ENCODE measurements around the gene ABCA13. TPM values are rescaled to one million over a fixed set of nuclear protein-coding genes. Genes with fewer than 3 reads are reported as not detected.

The ABCA13 gene
- total RNA-seq, 1 donor from 2014 or later: 0.35 TPM

GRCh38 chr7:48419401-48419800 lies 248.1 kb downstream of the ABCA13 start:
- H3K4me1 ChIP-seq: no peaks in the 10 kb centered on the region
- no peak overlapping the region for H3K27ac ChIP-seq
- no peak for TF ChIP-seq CTCF (IDR thresholded peaks at IDR 0.05)
- no peak overlapping the region for H3K4me3 ChIP-seq
- ATAC-seq: no peak
- intact Hi-C loops (cut with DNase I): no loop called here
- no peaks in the 10 kb centered on the region for H3K9me3 ChIP-seq
- H3K36me3 ChIP-seq: no peaks in the 10 kb centered on the region
- DNase-seq: no peak
- H3K27me3 ChIP-seq: no peaks in the 10 kb centered on the region

GRCh38 chr7:48420206-48420605 lies 248.9 kb downstream of the ABCA13 start:
- Histone ChIP-seq H3K36me3 (no peaks in the 10 kb centered on the region), H3K4me3 (no peak overlapping the region), H3K9me3 (no peaks in the 10 kb centered on the region), H3K4me1 (no peaks in the 10 kb centered on the region), H3K27me3 (no peaks in the 10 kb centered on the region), H3K27ac (no peak overlapping the region)
- DNase-seq: no peak
- ATAC-seq: no peak
- intact Hi-C loops (cut with DNase I): no loop called here
- no peak for TF ChIP-seq CTCF (IDR thresholded peaks at IDR 0.05)

GRCh38 chr7:48421357-48421756 lies 250.1 kb downstream of the ABCA13 start:
- Histone ChIP-seq H3K4me3 (no peak overlapping the region), H3K36me3 (no peaks in the 10 kb centered on the region), H3K27ac (no peak overlapping the region), H3K4me1 (no peaks in the 10 kb centered on the region), H3K9me3 (no peaks in the 10 kb centered on the region), H3K27me3 (no peaks in the 10 kb centered on the region)
- intact Hi-C loops (cut with DNase I): no loop called here
- ATAC-seq (no peak), DNase-seq (no peak)
- no peak for TF ChIP-seq CTCF (IDR thresholded peaks at IDR 0.05)

- Histone ChIP-seq H3K4me3 (no peak overlapping the region), H3K27me3 (no peaks in the 10 kb centered on the region), H3K27ac (no peak overlapping the region), H3K36me3 (no peaks in the 10 kb centered on the region), H3K9me3 (no peaks in the 10 kb centered on the region), H3K4me1 (no peaks in the 10 kb centered on the region)
- peak; percentile 31 for TF ChIP-seq CTCF (IDR thresholded peaks at IDR 0.05)
- ATAC-seq (peak; percentile 51), DNase-seq (no peak)
- intact Hi-C loops (cut with DNase I): no loop called here
Measured at GRCh38 chr7:48424731-48425130, 253.5 kb downstream of the ABCA13 start.

GRCh38 chr7:48426331-48426965 lies 255.2 kb downstream of the ABCA13 start:
- Histone ChIP-seq H3K27me3 (no peaks in the 10 kb centered on the region), H3K27ac (no peak overlapping the region), H3K9me3 (no peaks in the 10 kb centered on the region), H3K4me3 (no peak overlapping the region), H3K4me1 (no peaks in the 10 kb centered on the region), H3K36me3 (no peaks in the 10 kb centered on the region)
- intact Hi-C loops (cut with DNase I): no loop called here
- ATAC-seq: no peak
- TF ChIP-seq CTCF (IDR thresholded peaks at IDR 0.05): no peak
- no peak for DNase-seq
